Epithelial cell of proximal tubule (primary cell): ENCODE data around the gene TRPV2. TPM values are rescaled to one million over a fixed set of nuclear protein-coding genes. Genes with fewer than 3 reads are reported as not detected.

Experiments
- DNase-seq: peaks from one replicate; pipeline ENCODE4 v3.0.0-alpha.2; 2011; ENCODE audit warnings: low read depth
- H3K4me3 ChIP-seq: 2 replicates; pipeline ENCODE4 v1.5.1; 2011; ENCODE audit warnings: low read depth, mild to moderate bottlenecking, low read length
- CTCF ChIP-seq: conservative IDR thresholded peaks from 2 replicates; pipeline ENCODE4 v1.5.1; 2012; ENCODE audit warnings: low read depth, mild to moderate bottlenecking, low read length
- total RNA-seq: library from RNA; depleted of rRNA; stranded (reverse); fragments of >200 nt; gene quantifications from 2 replicates; pipeline ENCODE4 v1.2.3, GENCODE V29; 2015

Gene TRPV2
- total RNA-seq, 1 donor from 2014 or later, result 28.4 TPM

GRCh38 chr17:16465052-16465312 lies 49.6 kb downstream of the TRPV2 start:
- H3K4me3 ChIP-seq, result no peak overlapping the region
- DNase-seq, result no peak
- no peak for TF ChIP-seq CTCF

- no peak for DNase-seq
- TF ChIP-seq CTCF, result no peak
- H3K4me3 ChIP-seq, result no peak overlapping the region
Observed at GRCh38 chr17:16465861-16466338, 50.5 kb downstream of the TRPV2 start.

GRCh38 chr17:16466407-16466806 lies 51.0 kb downstream of the TRPV2 start:
- no peak overlapping the region for H3K4me3 ChIP-seq
- DNase-seq, result no peak
- TF ChIP-seq CTCF, result no peak

GRCh38 chr17:16467044-16467443 lies 51.7 kb downstream of the TRPV2 start:
- no peak overlapping the region for H3K4me3 ChIP-seq
- no peak for TF ChIP-seq CTCF
- no peak for DNase-seq

GRCh38 chr17:16467886-16468285 lies 52.5 kb downstream of the TRPV2 start:
- no peak for TF ChIP-seq CTCF
- DNase-seq, result no peak
- no peak overlapping the region for H3K4me3 ChIP-seq

- no peak for DNase-seq
- no peak overlapping the region for H3K4me3 ChIP-seq
- no peak for TF ChIP-seq CTCF
Observed at GRCh38 chr17:16468428-16468992, 53.1 kb downstream of the TRPV2 start.

GRCh38 chr17:16470265-16470664 lies 54.9 kb downstream of the TRPV2 start:
- peak; percentile 27 for TF ChIP-seq CTCF

More at GRCh38 chr17:16470265-16470664, 54.9 kb downstream of the TRPV2 start:
- no peak overlapping the region for H3K4me3 ChIP-seq
- DNase-seq, result no peak
